ENCODE results near the gene BHLHE40.

The BHLHE40 gene

GRCh38 chr3:5001135-5001534, 21.9 kb downstream of the BHLHE40 start:
- DNase-seq (ENCODE audit: low read depth), result no peak
- no peak overlapping the region for H3K4me3 ChIP-seq (ENCODE audit: control insufficient read depth, low read depth, low read length)
- TF ChIP-seq, protein P1, sequence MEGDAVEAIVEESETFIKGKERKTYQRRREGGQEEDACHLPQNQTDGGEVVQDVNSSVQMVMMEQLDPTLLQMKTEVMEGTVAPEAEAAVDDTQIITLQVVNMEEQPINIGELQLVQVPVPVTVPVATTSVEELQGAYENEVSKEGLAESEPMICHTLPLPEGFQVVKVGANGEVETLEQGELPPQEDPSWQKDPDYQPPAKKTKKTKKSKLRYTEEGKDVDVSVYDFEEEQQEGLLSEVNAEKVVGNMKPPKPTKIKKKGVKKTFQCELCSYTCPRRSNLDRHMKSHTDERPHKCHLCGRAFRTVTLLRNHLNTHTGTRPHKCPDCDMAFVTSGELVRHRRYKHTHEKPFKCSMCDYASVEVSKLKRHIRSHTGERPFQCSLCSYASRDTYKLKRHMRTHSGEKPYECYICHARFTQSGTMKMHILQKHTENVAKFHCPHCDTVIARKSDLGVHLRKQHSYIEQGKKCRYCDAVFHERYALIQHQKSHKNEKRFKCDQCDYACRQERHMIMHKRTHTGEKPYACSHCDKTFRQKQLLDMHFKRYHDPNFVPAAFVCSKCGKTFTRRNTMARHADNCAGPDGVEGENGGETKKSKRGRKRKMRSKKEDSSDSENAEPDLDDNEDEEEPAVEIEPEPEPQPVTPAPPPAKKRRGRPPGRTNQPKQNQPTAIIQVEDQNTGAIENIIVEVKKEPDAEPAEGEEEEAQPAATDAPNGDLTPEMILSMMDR (conservative IDR thresholded peaks at IDR 0.05; ENCODE audit: control insufficient read depth, insufficient read depth, low read depth, low read length), result no peak

DNA sequence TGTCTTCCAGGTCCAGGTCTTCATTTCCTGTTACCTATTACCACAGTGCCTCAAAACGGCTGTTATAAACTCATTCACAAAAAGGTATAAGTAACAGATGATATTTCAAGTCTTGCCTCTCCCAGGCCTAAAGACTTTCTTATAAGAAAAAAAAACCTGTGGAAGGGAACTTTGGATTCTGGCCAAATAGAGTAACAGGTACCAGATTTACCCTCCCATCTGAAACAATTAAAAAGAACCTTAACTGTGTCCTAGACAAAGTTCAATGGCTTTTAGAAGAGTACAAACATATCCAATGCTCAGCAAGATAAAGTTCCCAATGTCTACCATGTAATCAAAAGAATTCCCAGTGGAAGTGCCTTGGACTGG, 22.6 kb downstream of the BHLHE40 start:
- no peak overlapping the region for H3K4me3 ChIP-seq (ENCODE audit: control insufficient read depth, low read depth, low read length)
- no peak for DNase-seq (ENCODE audit: low read depth)
- TF ChIP-seq, protein P1 (conservative IDR thresholded peaks at IDR 0.05; ENCODE audit: control insufficient read depth, insufficient read depth, low read depth, low read length), result no peak

DNA sequence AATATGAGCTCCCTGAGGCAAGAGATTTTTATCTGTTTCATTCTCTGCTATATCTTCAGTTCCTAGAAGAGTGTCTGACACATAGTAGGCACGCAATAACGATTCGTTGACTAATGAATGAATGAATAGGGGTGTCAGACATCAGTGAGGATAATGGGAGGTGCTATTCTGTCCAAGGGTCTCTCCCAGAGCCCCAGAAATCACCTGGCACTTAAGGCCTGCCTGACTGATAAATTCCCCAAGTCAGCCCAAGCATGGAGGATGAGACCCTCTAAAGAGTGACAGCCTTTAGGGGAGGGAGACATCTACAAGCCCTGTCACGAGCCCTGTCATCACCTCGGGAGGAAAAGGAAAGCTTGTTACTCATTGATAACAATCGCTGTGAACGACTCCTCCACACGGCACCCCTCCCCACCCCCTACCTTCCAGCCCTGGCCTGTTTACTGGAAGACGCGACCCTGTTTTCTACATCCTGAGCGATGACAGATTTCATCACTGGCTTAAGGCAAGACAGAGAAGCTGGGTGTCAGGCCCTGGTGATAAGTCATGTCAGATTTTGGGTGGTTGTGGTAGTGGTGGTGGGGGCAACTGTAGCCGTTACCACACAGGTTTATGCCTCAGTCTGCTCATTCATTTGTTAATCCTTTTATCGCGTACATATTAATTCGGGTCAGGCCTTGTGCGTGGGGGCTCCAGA, 23.1 kb downstream of the BHLHE40 start:
- no peak for DNase-seq (ENCODE audit: low read depth)
- TF ChIP-seq, protein P1 (conservative IDR thresholded peaks at IDR 0.05; ENCODE audit: control insufficient read depth, insufficient read depth, low read depth, low read length), result no peak
- no peak overlapping the region for H3K4me3 ChIP-seq (ENCODE audit: control insufficient read depth, low read depth, low read length)

- no peak for DNase-seq (ENCODE audit: low read depth)
- TF ChIP-seq, protein P1 (conservative IDR thresholded peaks at IDR 0.05; ENCODE audit: control insufficient read depth, insufficient read depth, low read depth, low read length), result no peak
- no peak overlapping the region for H3K4me3 ChIP-seq (ENCODE audit: control insufficient read depth, low read depth, low read length)
Observed at GRCh38 chr3:5002871-5003247, 23.6 kb downstream of the BHLHE40 start.

- no peak for DNase-seq (ENCODE audit: low read depth)
- no peak overlapping the region for H3K4me3 ChIP-seq (ENCODE audit: control insufficient read depth, low read depth, low read length)
- TF ChIP-seq, protein P1 (conservative IDR thresholded peaks at IDR 0.05; ENCODE audit: control insufficient read depth, insufficient read depth, low read depth, low read length), result no peak
Observed at GRCh38 chr3:5004319-5005152, 25.3 kb downstream of the BHLHE40 start.

DNA sequence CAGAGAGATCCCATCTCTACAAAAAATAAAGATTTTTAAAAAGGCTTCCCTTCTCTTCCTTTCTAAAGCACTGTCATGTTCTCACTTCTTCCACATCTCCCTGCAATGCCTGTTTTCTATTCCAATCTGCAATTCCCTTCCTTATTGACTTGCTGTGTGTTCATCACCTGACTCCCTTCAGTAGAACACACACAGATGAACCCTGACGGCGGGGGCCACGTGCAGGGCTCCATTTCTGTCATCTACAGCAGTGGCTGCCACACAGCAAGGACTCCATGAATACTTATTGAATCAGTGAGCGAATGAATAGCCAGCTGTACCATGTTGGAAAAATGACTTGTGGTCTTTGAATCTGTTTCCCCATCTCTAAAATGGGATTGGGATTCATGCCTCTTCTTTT, 26.1 kb downstream of the BHLHE40 start:
- H3K4me3 ChIP-seq (ENCODE audit: control insufficient read depth, low read depth, low read length), result no peak overlapping the region
- TF ChIP-seq, protein P1 (conservative IDR thresholded peaks at IDR 0.05; ENCODE audit: control insufficient read depth, insufficient read depth, low read depth, low read length), result no peak
- no peak for DNase-seq (ENCODE audit: low read depth)
